Measurements from ENCODE around the gene DSCAML1. TPM values are rescaled to one million over a fixed set of nuclear protein-coding genes. Genes with fewer than 3 reads are reported as not detected.

DSCAML1 gene
- polyA plus RNA-seq, 1 donor from 2014 or later: not detected

DNA sequence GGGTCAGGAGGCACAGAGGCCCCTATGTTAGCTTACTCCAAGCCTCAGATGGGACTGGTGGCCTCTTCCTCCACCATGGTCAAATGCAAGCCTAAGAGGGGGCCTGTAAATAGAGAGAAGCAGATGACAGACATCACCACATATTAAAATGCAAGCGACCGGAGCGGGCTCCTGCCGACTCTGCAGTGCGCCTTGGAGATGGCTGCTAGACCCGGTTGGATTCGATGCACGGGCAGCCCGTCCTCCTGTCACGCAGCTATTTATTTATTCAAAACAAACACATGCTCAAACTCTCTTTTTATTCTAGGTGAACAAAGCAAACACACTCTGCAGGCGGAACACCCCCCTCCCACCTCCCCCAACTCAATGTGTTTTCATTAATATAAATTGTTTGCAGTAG, 208.0 kb downstream of the DSCAML1 start:
- peaks cover 16% of the 10 kb centered on the region for H3K27me3 Mint-ChIP-seq
- no peaks in the 10 kb centered on the region for H3K4me1 Mint-ChIP-seq
- H3K4me3 Mint-ChIP-seq: no peak overlapping the region
- H3K9me3 Mint-ChIP-seq: no peaks in the 10 kb centered on the region
- no peaks in the 10 kb centered on the region for H3K36me3 Mint-ChIP-seq
- no peak overlapping the region for H3K27ac Mint-ChIP-seq

DNA sequence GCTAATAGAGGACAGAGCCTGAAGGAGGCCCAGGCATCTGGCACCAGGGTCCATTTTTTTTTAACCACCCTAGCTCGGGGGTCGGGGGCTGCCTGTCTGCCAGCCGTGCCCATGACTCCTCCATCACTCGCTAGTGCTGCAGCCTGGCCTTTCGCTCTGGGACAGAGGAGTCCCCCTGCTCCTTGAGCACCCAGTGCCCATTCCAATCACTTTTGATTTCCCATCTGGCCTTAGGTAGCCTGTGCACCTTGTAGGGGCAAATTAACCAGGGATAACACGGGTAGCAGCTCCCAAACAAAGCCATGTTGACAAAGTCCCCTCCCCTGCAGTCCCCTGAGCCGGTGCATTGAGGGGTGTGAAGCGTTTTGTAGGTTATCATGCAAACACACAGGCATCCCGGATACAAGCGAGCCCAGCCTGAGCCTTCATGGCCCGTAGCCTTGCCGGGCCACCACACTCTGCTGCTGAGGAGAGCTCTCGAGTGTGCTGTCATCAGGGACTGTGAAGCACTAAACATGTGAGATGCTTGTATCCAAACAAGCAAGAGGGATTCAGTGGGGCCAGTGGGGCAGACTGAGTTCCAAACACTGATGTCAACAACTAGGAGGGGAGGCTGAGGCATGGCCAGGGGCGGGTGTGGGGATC, 208.7 kb downstream of the DSCAML1 start:
- Mint-ChIP-seq H3K36me3 (no peaks in the 10 kb centered on the region), H3K4me1 (no peaks in the 10 kb centered on the region), H3K4me3 (no peak overlapping the region), H3K9me3 (no peaks in the 10 kb centered on the region), H3K27me3 (peaks cover 18% of the 10 kb centered on the region), H3K27ac (no peak overlapping the region)

DNA sequence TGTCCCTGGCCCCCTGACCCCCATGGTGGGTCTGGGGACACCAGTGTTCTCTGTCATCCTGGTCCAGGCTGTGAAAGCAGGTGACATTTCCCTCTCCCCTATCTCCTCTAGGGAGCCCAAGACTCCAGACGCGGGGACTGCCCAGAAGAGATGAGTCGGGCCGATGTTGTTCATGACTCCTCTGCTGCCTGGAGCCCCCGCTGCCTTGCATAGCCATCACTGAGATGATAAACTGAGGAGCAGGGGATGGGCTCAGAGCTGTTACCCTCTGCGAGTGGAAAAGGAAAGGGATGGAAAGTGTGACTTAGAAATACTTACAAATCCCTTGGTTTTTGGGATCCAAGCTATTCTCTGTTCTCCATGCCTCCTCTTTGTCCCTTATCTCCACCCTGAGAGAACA, 209.6 kb downstream of the DSCAML1 start:
- Mint-ChIP-seq H3K36me3 (no peaks in the 10 kb centered on the region), H3K4me3 (no peak overlapping the region), H3K9me3 (no peaks in the 10 kb centered on the region), H3K4me1 (no peaks in the 10 kb centered on the region), H3K27me3 (peaks cover 18% of the 10 kb centered on the region), H3K27ac (no peak overlapping the region)

DNA sequence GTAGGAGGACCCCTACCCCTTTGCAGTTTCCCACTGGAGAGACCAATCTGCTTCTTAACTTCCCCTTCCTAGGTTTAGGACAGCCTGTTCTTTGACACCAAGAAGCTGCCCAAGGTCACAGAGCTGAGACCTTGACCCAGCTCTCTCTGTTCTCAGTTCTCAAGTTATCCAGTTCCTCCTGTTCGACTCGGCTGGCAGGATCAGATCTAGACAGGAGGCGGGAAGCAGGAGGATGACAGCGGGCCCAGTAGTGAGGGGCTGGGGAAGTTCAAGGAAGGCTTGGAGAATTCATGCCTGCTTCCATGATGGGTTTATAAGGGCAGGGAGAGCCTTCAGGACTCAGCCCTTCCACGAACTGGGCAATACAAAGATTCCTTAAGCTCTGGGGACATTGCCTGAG, 210.6 kb downstream of the DSCAML1 start:
- Mint-ChIP-seq H3K27me3 (peaks cover 16% of the 10 kb centered on the region), H3K27ac (no peak overlapping the region), H3K4me1 (no peaks in the 10 kb centered on the region), H3K4me3 (no peak overlapping the region), H3K9me3 (no peaks in the 10 kb centered on the region), H3K36me3 (peaks cover 2% of the 10 kb centered on the region)

DNA sequence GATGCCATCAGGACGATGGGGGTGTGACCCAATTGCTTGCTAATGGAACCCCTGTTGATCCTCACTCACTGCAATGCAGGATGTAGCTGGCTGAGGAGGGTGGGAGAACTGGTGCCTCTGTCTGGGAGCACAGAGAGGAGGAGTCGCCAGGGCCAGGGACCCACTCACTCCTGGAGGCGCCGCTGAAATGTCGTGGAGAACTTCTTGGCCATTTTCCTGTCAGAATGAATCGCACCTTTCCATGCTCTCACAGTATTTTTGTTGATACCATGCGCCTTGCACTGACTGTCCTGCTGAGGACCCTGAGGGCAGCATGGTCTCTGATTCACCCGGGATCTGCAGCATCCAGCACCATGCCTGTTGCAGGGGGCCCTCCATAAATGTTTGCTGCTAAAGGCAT, 211.4 kb downstream of the DSCAML1 start:
- Mint-ChIP-seq H3K27me3 (peaks cover 14% of the 10 kb centered on the region), H3K27ac (no peak overlapping the region), H3K9me3 (no peaks in the 10 kb centered on the region), H3K36me3 (peaks cover 2% of the 10 kb centered on the region), H3K4me1 (no peaks in the 10 kb centered on the region), H3K4me3 (no peak overlapping the region)

DNA sequence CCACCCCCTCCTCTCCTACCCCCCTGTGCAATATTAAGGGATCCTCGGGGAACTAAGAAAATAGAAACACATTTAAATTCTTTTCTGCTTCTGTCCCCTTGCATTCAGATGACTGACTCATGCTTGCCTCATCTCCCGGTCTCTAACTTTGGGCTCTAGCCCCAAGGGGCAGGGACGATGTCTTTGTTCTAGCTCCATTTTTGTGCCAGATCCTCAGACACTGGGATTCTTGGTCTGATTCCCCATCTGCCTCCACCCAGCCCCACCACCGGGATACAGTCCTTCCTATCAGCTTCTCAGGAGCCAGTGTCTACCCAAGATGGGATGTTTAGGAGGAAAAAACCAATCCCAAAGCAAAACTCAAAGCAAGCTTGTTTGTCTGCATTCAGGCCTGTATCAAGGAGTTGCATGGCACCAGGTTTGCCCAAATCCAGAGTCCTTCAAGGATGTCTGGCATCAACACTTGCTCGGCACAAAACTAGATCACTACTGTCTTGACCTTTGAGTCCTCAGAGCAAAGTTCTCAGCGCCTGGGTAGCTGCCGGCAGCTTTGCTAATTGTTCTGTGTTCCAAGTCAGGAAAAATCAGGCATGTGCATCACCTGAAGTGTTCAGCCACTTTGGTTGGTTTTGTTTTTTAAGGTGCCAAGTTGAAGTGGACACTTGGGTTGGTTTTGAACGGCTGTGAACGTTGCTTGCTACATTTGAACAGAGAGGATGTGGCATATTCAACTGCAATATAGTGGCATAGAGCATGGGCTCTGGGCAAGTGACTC, 212.8 kb downstream of the DSCAML1 start:
- Mint-ChIP-seq H3K27ac (no peak overlapping the region), H3K9me3 (no peaks in the 10 kb centered on the region), H3K4me3 (no peak overlapping the region), H3K4me1 (no peaks in the 10 kb centered on the region), H3K36me3 (peaks cover 2% of the 10 kb centered on the region), H3K27me3 (peaks cover 11% of the 10 kb centered on the region)

DNA sequence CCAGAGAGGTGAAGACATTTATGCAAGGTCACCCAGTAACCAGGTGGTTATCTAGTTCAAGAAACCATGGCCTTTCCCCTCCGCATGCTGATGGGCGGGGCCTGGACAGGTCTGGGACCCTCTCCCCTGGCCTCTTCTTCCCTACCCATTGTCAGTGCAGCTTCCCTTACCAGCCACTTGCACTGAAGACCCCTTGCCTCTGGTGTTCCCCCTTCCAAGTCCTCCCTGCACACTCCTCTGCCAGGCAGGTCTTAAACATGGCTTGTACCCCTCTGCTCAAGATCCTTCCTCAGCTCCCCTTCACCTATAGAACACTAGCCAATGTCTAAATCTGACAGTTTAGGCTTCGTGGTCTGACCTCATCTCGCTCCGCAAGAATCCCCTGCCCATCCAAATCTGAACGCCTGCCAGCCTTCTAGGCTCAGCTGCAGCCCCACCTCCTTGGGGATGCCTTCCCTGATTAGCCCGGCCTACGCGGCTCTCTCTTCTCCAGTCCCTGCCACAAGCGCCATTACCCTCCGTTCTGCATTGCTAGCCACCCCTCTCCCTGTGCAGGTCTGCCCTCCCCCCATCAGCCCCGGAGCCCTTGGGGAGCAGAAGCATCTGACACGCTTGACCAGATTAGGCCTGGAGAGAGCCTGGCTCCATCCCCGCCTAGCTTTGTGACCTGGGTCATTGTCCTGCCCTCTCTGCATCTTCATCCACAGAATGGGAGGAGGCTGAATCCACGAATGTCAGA, 213.8 kb downstream of the DSCAML1 start:
- H3K27me3 Mint-ChIP-seq: peaks cover 13% of the 10 kb centered on the region
- H3K27ac Mint-ChIP-seq: no peak overlapping the region
- H3K36me3 Mint-ChIP-seq: peaks cover 2% of the 10 kb centered on the region
- peaks cover 0 to 4% (median 4%) of the 10 kb centered on the region in 3 donors for H3K9me3 Mint-ChIP-seq
- H3K4me1 Mint-ChIP-seq: no peaks in the 10 kb centered on the region
- no peak overlapping the region for H3K4me3 Mint-ChIP-seq

DNA sequence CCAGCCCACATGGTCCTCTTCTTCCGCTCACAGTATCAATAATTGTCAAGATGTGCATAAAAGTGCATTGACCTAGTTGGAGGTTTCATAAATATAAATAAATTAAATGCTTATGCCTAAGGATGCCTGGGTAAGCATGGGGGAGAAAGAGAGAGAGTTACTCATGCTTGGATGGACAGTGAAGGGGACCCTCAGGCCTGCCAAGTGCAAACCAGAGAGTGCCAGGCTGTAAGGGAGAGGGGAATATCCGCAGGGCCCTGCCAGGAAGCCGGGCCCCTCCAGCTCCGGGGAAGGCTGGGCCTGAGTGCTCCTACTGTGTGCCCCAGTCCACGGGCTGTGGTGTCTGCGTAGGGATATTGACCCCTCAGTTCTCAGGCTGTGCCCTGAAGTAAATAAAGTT, 214.6 kb downstream of the DSCAML1 start:
- Mint-ChIP-seq H3K4me1 (no peaks in the 10 kb centered on the region), H3K27me3 (peaks cover 12% of the 10 kb centered on the region), H3K4me3 (no peak overlapping the region), H3K27ac (no peak overlapping the region), H3K9me3 (peaks cover 0 to 5% (median 4%) of the 10 kb centered on the region in 3 donors), H3K36me3 (peaks cover 2% of the 10 kb centered on the region)

DNA sequence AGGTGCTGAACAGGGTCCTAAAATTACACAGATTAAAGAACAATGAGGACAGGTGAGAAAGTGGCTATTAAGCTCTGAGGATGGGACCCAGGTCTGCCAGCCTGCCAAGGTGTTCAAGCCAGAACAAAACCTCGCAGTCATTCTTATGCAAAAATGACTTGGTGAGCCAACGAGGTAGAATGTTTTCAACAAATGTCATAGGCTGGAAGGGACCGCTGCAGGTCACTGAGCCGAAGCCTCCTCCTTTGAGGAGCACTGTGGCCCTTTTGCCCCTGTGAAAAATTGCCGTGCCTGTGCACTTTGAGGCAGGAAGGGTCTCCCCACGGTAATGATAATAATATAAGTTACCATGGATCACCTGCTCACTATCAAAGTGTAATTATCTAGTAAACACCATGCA, 216.2 kb downstream of the DSCAML1 start:
- Mint-ChIP-seq H3K27ac (no peak overlapping the region), H3K4me3 (no peak overlapping the region), H3K27me3 (peaks cover 8% of the 10 kb centered on the region), H3K4me1 (no peaks in the 10 kb centered on the region), H3K9me3 (peaks cover 0 to 5% (median 4%) of the 10 kb centered on the region in 3 donors), H3K36me3 (peaks cover 2% of the 10 kb centered on the region)

DNA sequence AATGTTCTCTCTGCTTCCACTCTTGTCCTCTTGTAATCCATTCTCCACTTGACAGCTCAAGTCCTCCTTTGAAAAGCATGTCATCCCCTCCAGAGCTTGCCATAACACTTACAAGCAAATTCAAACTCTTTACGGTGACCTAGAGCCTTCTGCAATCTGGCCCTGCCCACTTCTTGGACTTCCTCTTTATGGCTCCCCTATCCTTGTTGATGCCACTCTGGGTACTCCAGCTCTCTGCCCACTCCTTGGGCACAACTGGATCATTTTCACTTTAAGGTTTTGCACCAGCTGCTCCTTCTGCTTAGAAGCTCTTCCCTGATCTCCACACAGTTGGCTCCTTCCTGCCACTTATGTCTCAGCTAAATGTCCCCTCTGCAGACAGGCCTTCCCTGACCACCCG, 217.9 kb downstream of the DSCAML1 start:
- Mint-ChIP-seq H3K27me3 (peaks cover 4% of the 10 kb centered on the region), H3K4me1 (no peaks in the 10 kb centered on the region), H3K36me3 (peaks cover 6% of the 10 kb centered on the region), H3K27ac (no peak overlapping the region), H3K9me3 (peaks cover 0 to 5% (median 4%) of the 10 kb centered on the region in 3 donors), H3K4me3 (peak overlapping the region in 1 of 4 donors; percentile 49)

DNA sequence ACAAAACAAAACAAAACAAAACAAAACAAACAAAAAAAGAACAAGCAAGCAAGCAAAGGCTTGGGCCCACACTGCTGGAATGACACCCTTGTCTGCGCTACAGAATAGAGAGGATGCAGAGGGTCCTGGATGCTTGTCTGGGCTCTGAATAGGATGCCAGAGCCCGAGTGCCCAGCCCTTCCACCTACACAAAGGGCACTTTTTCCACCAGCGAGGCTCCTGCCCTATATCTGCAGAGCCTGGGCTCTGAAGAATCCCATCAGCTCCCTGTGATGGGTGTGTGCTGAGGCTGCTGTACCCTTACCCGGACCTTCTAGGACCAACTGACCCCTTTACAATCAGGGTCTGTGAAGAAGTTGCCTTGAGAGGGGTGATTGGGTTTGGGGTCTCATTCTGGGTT, 221.2 kb downstream of the DSCAML1 start:
- Mint-ChIP-seq H3K27ac (no peak overlapping the region), H3K36me3 (peaks cover 5% of the 10 kb centered on the region), H3K4me1 (peaks cover 0 to 1% (median 0%) of the 10 kb centered on the region in 3 donors), H3K27me3 (peaks cover 2% of the 10 kb centered on the region), H3K9me3 (peaks cover 0 to 5% (median 4%) of the 10 kb centered on the region in 3 donors), H3K4me3 (no peak overlapping the region)

DNA sequence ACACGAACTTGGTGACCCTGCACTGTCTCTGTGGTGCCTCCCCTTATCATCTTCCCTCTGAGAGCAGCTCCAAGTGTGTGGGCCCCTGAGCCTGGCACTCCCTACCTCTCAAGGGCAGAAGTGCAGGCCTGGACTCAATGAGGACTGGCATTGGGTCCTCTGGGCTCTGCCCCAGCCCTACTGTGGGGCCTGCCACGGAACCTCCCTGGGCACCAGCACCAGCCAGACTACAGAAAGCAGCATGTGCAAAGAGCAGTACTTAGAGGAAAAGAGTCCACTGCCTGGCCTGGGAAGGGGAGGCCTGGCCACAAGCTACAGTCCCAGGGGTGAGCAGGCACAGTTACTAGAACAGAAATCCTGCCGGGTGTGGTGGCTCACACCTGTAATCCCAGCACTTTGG, 222.5 kb downstream of the DSCAML1 start:
- Mint-ChIP-seq H3K36me3 (peaks cover 5% of the 10 kb centered on the region), H3K4me3 (no peak overlapping the region), H3K4me1 (peaks cover 0 to 1% (median 0%) of the 10 kb centered on the region in 3 donors), H3K27me3 (peaks cover 2% of the 10 kb centered on the region), H3K9me3 (peaks cover 0 to 5% (median 4%) of the 10 kb centered on the region in 3 donors), H3K27ac (no peak overlapping the region)

DNA sequence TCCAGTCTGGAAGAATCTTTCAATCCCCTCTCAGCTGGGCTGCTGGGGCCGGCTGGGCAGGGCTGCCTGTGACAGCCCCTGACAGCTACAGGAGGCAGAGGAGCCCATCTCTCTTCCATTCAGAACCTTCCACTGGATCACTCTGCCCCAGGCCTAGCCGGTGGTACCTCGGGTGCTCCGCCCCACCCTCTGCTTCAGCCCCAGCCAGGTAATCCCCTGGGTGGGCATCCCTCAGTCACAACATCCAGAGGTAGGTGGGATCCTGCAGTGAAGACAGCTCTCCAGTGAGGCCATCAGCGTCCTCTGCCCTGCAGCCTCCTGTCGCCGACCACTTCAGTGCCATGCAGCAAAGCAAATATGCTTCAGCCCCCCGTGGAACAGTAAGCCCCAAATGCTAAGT, 223.7 kb downstream of the DSCAML1 start:
- Mint-ChIP-seq H3K4me1 (peaks cover 0 to 1% (median 0%) of the 10 kb centered on the region in 3 donors), H3K4me3 (no peak overlapping the region), H3K36me3 (peaks cover 5% of the 10 kb centered on the region), H3K9me3 (peaks cover 0 to 6% (median 0%) of the 10 kb centered on the region in 3 donors), H3K27ac (no peak overlapping the region), H3K27me3 (no peaks in the 10 kb centered on the region)

DNA sequence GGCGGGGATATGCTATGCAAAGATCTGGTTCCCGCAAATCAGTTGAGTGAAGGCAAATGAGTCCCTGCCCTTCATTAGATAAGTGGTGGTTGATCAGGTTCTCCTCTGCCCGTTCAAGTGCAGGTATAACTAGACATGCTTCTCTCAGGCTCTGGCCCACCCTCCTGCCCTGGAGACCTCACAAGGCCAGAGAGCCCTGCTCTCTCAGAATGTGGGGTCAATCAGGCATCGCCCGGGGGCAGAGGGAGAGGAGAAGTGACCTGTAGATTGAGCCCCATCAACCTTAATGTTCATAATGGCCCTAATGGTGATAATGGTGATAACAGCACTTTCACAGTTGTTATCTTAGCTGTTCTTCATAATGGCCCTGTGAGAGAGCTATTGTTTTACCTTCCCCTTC, 224.3 kb downstream of the DSCAML1 start:
- H3K4me1 Mint-ChIP-seq: peaks cover 0 to 1% (median 0%) of the 10 kb centered on the region in 3 donors
- H3K9me3 Mint-ChIP-seq: peaks cover 0 to 5% (median 0%) of the 10 kb centered on the region in 3 donors
- H3K27me3 Mint-ChIP-seq: no peaks in the 10 kb centered on the region
- no peak overlapping the region for H3K4me3 Mint-ChIP-seq
- H3K36me3 Mint-ChIP-seq: peaks cover 5% of the 10 kb centered on the region
- H3K27ac Mint-ChIP-seq: no peak overlapping the region

DNA sequence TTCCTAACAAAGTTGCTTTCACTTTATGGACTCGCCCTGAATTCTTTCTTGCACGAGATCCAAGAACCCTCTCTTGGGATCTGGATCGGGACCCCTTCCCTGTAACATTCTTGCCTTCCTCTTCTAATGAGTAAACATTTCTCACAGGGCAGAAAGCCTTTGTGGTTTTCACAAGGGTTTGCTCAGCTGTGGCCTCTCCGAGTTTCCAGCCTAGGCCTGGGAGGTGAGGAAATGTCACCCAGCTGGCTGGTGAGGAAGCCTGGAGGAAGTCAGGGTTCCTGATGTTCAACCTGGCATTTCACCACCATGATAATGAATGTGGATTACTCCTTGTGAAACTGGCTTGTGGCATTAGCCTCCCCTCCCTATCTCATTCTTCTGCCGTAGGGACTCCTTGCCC, 224.9 kb downstream of the DSCAML1 start:
- peaks cover 5% of the 10 kb centered on the region for H3K36me3 Mint-ChIP-seq
- no peak overlapping the region for H3K27ac Mint-ChIP-seq

More for the DNA sequence above, 224.9 kb downstream of the DSCAML1 start:
- H3K27me3 Mint-ChIP-seq: no peaks in the 10 kb centered on the region
- H3K9me3 Mint-ChIP-seq: peaks cover 0 to 5% (median 0%) of the 10 kb centered on the region in 3 donors
- H3K4me3 Mint-ChIP-seq: no peak overlapping the region
- H3K4me1 Mint-ChIP-seq: peaks cover 0 to 1% (median 0%) of the 10 kb centered on the region in 3 donors
